Measurements from ENCODE around the gene CBR4. TPM values are rescaled to one million over a fixed set of nuclear protein-coding genes. Genes with fewer than 3 reads are reported as not detected.

CBR4 gene
- total RNA-seq, 1 experiment from 2014 or later, result 33.6 TPM

DNA sequence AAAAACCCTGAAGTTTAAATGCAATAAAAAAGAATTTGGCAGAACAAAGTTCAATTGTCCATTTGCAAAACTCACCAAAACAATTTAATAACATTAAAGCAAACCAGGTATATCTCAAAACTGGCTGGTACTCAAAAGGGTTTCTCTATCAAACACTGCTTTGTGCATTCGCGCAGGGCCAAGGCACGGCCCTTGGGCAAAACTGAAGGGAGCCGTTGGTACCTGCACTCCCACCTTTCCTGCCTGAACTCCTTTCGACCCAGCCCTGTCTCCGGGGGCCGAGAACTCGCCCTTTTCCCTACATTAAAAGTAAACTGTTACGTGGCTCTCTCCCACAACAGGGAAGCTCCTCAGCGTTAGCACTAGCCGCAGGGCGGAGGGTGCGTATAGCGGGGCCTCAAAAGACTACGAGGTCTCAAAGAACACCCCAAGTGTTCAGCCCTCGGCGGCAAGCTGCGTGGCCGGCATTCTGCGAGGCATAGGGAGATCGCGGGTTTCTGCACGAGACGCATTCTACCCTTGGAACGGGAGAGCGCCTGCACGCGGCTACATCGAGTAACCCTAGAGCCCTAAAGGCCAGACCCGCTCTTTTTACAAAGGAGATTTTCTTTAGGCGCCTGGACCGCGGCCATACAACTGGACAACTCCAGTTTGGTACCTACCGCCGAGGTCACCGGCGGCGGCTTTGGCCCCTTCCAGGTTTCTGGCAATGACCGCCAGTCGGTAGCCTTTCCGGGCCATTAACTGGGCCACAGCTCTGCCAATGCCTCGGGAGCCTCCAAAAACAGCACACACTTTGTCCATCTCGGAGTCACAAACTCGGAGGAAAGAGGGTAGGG, 550 bp downstream of the CBR4 start:
- Histone ChIP-seq H3K79me2 (ENCODE audit: insufficient read depth, low read length) (peaks cover 4% of the 10 kb centered on the region; the same call in 1 of the 2 replicates), H3K4me1 (ENCODE audit: insufficient read depth, low read length) (0 out of 2 replicates have a peak, but pooled peaks cover 3% of the 10 kb centered on the region), H2BK5ac (ENCODE audit: insufficient read length, low read length) (peak overlapping the region; percentile 57), H2BK15ac (ENCODE audit: low read depth, low read length) (no peak overlapping the region), H2BK12ac (ENCODE audit: insufficient read length, low read depth, low read length) (peak overlapping the region; percentile 15), H3K14ac (ENCODE audit: insufficient read depth, low read length) (peak overlapping the region; percentile 97), H4K5ac (ENCODE audit: insufficient read length, low read depth, low read length) (peak overlapping the region; percentile 8), H3T11ph (ENCODE audit: low read length) (no peak overlapping the region), H3K23ac (ENCODE audit: insufficient read length, low read depth, low read length) (no peak overlapping the region), H3K79me1 (ENCODE audit: insufficient read depth, low read depth, low read length, poor library complexity, severe bottlenecking) (no peaks in the 10 kb centered on the region), H3K27ac (ENCODE audit: insufficient read length, low read depth, low read length) (no peak overlapping the region), H3K9me3 (ENCODE audit: control insufficient read depth, low read depth, low read length) (no peaks in the 10 kb centered on the region), H4K91ac (ENCODE audit: insufficient read length, low read depth, low read length) (no peak overlapping the region), H3K56ac (ENCODE audit: insufficient read length, low read depth, low read length) (no peak overlapping the region), H3K18ac (ENCODE audit: insufficient read length, low read depth, low read length) (peak overlapping the region; percentile 92), H3K4ac (ENCODE audit: low read depth, low read length) (peak overlapping the region; percentile 32; the same call in 1 of the 2 replicates), H2AK5ac (ENCODE audit: insufficient read length, low read length) (no peak overlapping the region), H3K27me3 (ENCODE audit: insufficient read depth, low read length) (no peaks in the 10 kb centered on the region), H2AFZ (ENCODE audit: low read length) (no peak overlapping the region), H2BK120ac (ENCODE audit: low read depth, low read length, poor library complexity, severe bottlenecking) (no peak overlapping the region), H3K4me2 (ENCODE audit: insufficient read depth, insufficient read length, low read length) (peak overlapping the region; percentile 91), H3K9ac (ENCODE audit: extremely low read depth, insufficient read length, low read length) (peak overlapping the region; percentile 93), H2BK20ac (ENCODE audit: low read depth, low read length, poor library complexity, severe bottlenecking) (no peak overlapping the region), H4K8ac (replicated peaks; ENCODE audit: insufficient read length, low read depth, low read length) (no peak overlapping the region), H3K23me2 (ENCODE audit: insufficient read length, low read depth, low read length, poor library complexity, severe bottlenecking) (peaks cover 7% of the 10 kb centered on the region), H4K20me1 (ENCODE audit: control insufficient read depth, insufficient read depth, insufficient read length) (no peaks in the 10 kb centered on the region)
- peak; percentile 53 for DNase-seq
- Mint-ChIP-seq H3K4me1 (peaks cover 34% of the 10 kb centered on the region in 2 experiments), H3K36me3 (ENCODE audit: insufficient read depth in 1 of 3, low read depth in 3 of 3) (peaks cover 4 to 24% (median 16%) of the 10 kb centered on the region in 3 experiments; a peak in 6 of 7 replicates), H3K27ac (peak overlapping the region; percentile 94 to 99 (median 98)), H3K9me3 (no peaks in the 10 kb centered on the region), H3K4me3 (peak overlapping the region; percentile 86 to 94), H3K27me3 (ENCODE audit: low read depth) (no peaks in the 10 kb centered on the region)
- no CpG with 5 or more reads among the region's 44 CpGs for WGBS (ENCODE audit: extremely low coverage, insufficient read length, low lambda C conversion rate)
- peak; percentile 50; the same call in 2 of the 3 replicates for TF ChIP-seq CTCF (conservative IDR thresholded peaks at IDR 0.05)
